Measurements from ENCODE around the gene SULT2B1.

Gene SULT2B1

GRCh38 chr19:48600679-48601417 lies 48.9 kb downstream of the SULT2B1 start:
- no peak for DNase-seq (ENCODE audit: low spot score)

- DNase-seq (ENCODE audit: low spot score): no peak
Measured at GRCh38 chr19:48603001-48603400, 51.0 kb downstream of the SULT2B1 start.

GRCh38 chr19:48603449-48603848 lies 51.5 kb downstream of the SULT2B1 start:
- no peak for DNase-seq (ENCODE audit: low spot score)

- no peak for DNase-seq (ENCODE audit: low spot score)
Measured at GRCh38 chr19:48603850-48604249, 51.9 kb downstream of the SULT2B1 start.

- no peak for DNase-seq (ENCODE audit: low spot score)
Measured at GRCh38 chr19:48606463-48607358, 54.7 kb downstream of the SULT2B1 start, which contains the start of gene SPACA4. SPACA4 (plus strand) TSS chr19:48606742; CDS start chr19:48606979, 237 bp downstream.

- DNase-seq (ENCODE audit: low spot score): no peak
Measured at GRCh38 chr19:48607359-48607755, 55.4 kb downstream of the SULT2B1 start.

- peak; percentile 62 for DNase-seq (ENCODE audit: low spot score)
Measured at GRCh38 chr19:48608798-48609263, 56.9 kb downstream of the SULT2B1 start.

GRCh38 chr19:48609571-48610108 lies 57.7 kb downstream of the SULT2B1 start:
- DNase-seq (ENCODE audit: low spot score): no peak

GRCh38 chr19:48611872-48612271 lies 59.9 kb downstream of the SULT2B1 start:
- DNase-seq (ENCODE audit: low spot score): no peak

GRCh38 chr19:48613024-48613851 lies 61.3 kb downstream of the SULT2B1 start:
- DNase-seq (ENCODE audit: low spot score): no peak

GRCh38 chr19:48613852-48614435 lies 62.0 kb downstream of the SULT2B1 start:
- no peak for DNase-seq (ENCODE audit: low spot score)

GRCh38 chr19:48614436-48615230 lies 62.7 kb downstream of the SULT2B1 start, which contains the start of gene FAM83E:
FAM83E (minus strand) TSS chr19:48615076; CDS start chr19:48613372, 1,704 bp downstream.
- DNase-seq (ENCODE audit: low spot score): no peak

GRCh38 chr19:48615231-48616040 lies 63.5 kb downstream of the SULT2B1 start:
- DNase-seq (ENCODE audit: low spot score): no peak

- no peak for DNase-seq (ENCODE audit: low spot score)
Measured at GRCh38 chr19:48616041-48616436, 64.1 kb downstream of the SULT2B1 start.

GRCh38 chr19:48616491-48617056 lies 64.6 kb downstream of the SULT2B1 start:
- no peak for DNase-seq (ENCODE audit: low spot score)

GRCh38 chr19:48617146-48617937 lies 65.4 kb downstream of the SULT2B1 start:
- DNase-seq (ENCODE audit: low spot score): no peak

GRCh38 chr19:48618278-48618915 lies 66.4 kb downstream of the SULT2B1 start:
- DNase-seq (ENCODE audit: low spot score): no peak
